Kidney (tissue), 14 donors: ENCODE data around the gene TTLL8. TPM values are rescaled to one million over a fixed set of nuclear protein-coding genes. Genes with fewer than 3 reads are reported as not detected.

Experiments
- DNase-seq, 5 donors: peaks; one replicate each; pipeline ENCODE4 v3.0.0-alpha.2; 2013 to 2020
- FAIRE-seq: peaks from 2 replicates; lab custom pipeline; 2012; peaks lifted over from hg19 to GRCh38; lab: Jason Lieb, UNC
- H3K27ac ChIP-seq, 2 donors: one replicate each; pipeline ENCODE4 v1.7.0; 2013; ENCODE audit warnings: low read depth in 2 of 2, low read length in 2 of 2, inconsistent platforms in 1 of 2
- H3K27me3 ChIP-seq: one replicate; pipeline ENCODE4 v1.7.1; 2013; ENCODE audit warnings: low read length, inconsistent platforms; ENCODE audit not compliant: control insufficient read depth, insufficient read depth
- H3K36me3 ChIP-seq, 3 donors: one replicate each; pipeline versions ENCODE4 v1.7.0 to v1.7.1; 2013; ENCODE audit warnings: low read length in 3 of 3, control low read depth in 1 of 3, inconsistent platforms in 1 of 3; ENCODE audit not compliant: insufficient read depth in 3 of 3, control insufficient read depth in 2 of 3
- H3K4me1 ChIP-seq, 3 donors: one replicate each; pipeline versions ENCODE4 v1.7.0 to v1.7.1; 2013; ENCODE audit warnings: low read length in 3 of 3, inconsistent platforms in 1 of 3, low read depth in 1 of 3; ENCODE audit not compliant: control insufficient read depth in 2 of 3, insufficient read depth in 2 of 3
- H3K4me3 ChIP-seq, 3 donors: one replicate each; pipeline versions ENCODE4 v1.7.0 to v1.8.1; 2013; ENCODE audit warnings: low read length in 3 of 3, control low read depth in 1 of 3, inconsistent platforms in 1 of 3
- H3K9ac ChIP-seq, 3 donors: one replicate each; pipeline versions ENCODE4 v1.7.0 to v1.7.1; 2013; ENCODE audit warnings: low read length in 3 of 3, control low read depth in 1 of 3, inconsistent platforms in 1 of 3
- H3K9me3 ChIP-seq, 3 donors: one replicate each; pipeline versions ENCODE4 v1.7.0 to v1.7.1; 2013; ENCODE audit warnings: low read length in 3 of 3, control low read depth in 1 of 3, inconsistent platforms in 1 of 3; ENCODE audit not compliant: control insufficient read depth in 2 of 3, insufficient read depth in 1 of 3
- intact Hi-C: fragments of 100-400 bp; cut with DNase I; formaldehyde crosslinking; loops from one replicate; pipeline ENCODE4 v1.11.1; 2022
- polyA plus RNA-seq: library from polyadenylated mRNA; stranded (reverse); fragments of 350-450 nt; fragmentation: Illumina TruSeq; extraction: RNeasy Lipid Tissue Mini Kit (QIAGEN cat#74804); gene quantifications from one replicate; pipeline ENCODE4 v1.2.3, GENCODE V29; 2014; ENCODE audit warnings: low read depth, low replicate concordance; ENCODE audit not compliant: insufficient read depth
- total RNA-seq: library from RNA; stranded (reverse); fragmentation: NEBNext Ultra II Directional; extraction: Animal tissue kit (Norgen Biotek cat#: 25700); gene quantifications from one replicate; pipeline ENCODE4 v1.2.1, GENCODE V29; 2021
- TF ChIP-seq, protein P1 (sequence below): IDR thresholded peaks from 3 replicates; pipeline ENCODE4 v1.5.1; 2012; ENCODE audit warnings: mild to moderate bottlenecking, moderate library complexity, borderline replicate concordance; ENCODE audit not compliant: insufficient read depth; ENCODE audit errors: extremely low read depth
- donor health status: control.
- donor health status: control.
- donor health status: control.
- donor health status: control.
- donor health status: control.
- donor health status: DM: yes; HTN: yes; CAD: no.
- donor health status: Normal renal cell carcinoma (clear cell type).

Gene TTLL8
- total and polyA plus RNA-seq, 2 donors from 2014 or later: not detected

DNA sequence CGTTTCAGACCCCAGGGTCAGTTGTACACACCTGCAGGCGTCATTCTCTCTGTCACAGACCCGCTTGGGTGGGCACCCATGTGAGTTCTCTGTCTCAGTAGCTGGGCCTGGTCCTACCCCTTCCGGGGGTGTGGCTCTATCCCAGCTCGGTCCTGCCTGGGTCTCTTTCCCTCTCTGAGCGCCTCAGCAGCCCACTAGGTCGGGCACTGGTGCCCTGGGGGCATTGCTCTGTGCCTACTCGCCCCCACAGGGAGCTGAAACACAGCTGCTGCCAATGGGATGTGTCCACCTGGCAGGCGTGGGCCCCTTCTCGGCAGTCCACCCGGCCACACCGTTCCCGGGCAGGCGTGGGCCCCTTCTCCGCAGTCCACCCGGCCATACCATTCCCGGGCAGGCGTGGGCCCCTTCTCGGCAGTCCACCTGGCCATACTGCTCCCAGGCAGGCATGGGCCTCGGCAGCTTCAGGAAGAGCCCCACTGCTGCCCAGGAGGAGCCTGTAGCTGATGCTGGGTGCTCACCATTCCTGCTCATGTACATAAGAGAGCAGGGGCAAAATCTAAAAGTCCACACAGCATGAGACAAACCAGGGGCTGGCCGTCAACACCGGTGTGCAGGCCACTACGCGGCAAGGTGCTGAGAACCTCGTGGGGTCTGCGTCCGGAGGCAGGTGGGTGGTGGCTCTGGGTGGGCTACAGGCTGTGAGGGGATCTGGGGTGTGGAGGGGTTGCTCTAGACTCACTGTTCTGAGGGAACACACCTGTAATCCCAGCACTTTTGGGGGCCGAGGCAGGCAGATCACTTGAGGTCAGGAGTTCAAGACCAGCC is 14.8 kb upstream of the TTLL8 start:
- intact Hi-C loops: no loop called here
- no peaks in the 10 kb centered on the region for H3K27me3 ChIP-seq
- FAIRE-seq (no peak), DNase-seq (peak in 1 of 5 donors; percentile 49)
- H3K4me3 ChIP-seq: no peak overlapping the region
- no peak overlapping the region for H3K27ac ChIP-seq
- H3K9me3 ChIP-seq: no peaks in the 10 kb centered on the region
- H3K4me1 ChIP-seq: no peaks in the 10 kb centered on the region
- TF ChIP-seq, protein P1, sequence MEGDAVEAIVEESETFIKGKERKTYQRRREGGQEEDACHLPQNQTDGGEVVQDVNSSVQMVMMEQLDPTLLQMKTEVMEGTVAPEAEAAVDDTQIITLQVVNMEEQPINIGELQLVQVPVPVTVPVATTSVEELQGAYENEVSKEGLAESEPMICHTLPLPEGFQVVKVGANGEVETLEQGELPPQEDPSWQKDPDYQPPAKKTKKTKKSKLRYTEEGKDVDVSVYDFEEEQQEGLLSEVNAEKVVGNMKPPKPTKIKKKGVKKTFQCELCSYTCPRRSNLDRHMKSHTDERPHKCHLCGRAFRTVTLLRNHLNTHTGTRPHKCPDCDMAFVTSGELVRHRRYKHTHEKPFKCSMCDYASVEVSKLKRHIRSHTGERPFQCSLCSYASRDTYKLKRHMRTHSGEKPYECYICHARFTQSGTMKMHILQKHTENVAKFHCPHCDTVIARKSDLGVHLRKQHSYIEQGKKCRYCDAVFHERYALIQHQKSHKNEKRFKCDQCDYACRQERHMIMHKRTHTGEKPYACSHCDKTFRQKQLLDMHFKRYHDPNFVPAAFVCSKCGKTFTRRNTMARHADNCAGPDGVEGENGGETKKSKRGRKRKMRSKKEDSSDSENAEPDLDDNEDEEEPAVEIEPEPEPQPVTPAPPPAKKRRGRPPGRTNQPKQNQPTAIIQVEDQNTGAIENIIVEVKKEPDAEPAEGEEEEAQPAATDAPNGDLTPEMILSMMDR: no peak
- H3K36me3 ChIP-seq: no peaks in the 10 kb centered on the region
- H3K9ac ChIP-seq: no peak overlapping the region

DNA sequence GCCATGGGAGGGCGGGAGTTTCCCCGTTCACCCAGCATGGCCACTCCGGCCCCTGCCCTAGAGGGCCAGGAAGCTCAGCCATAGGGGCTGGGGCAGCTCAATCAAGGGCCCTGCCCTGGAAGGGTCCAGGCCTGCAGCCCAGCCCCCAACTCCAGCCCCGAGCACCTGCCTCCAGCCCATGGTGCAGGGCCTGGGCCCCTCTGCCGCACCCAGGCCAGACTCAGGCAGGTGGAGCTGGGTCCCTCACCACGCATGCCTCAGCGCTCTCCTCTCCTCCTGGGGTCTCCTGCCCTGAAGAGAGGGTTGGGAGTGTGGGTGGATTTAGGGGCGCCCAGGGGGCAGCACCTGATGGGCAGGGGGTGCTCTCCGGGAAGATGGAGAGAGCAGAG is 14.1 kb upstream of the TTLL8 start:
- Histone ChIP-seq H3K27me3 (no peaks in the 10 kb centered on the region), H3K4me1 (no peaks in the 10 kb centered on the region), H3K9me3 (no peaks in the 10 kb centered on the region), H3K27ac (no peak overlapping the region), H3K36me3 (no peaks in the 10 kb centered on the region), H3K9ac (no peak overlapping the region), H3K4me3 (no peak overlapping the region)
- intact Hi-C loops: no loop called here
- DNase-seq (peak in 1 of 5 donors; percentile 54), FAIRE-seq (no peak)
- TF ChIP-seq, protein P1: no peak

- FAIRE-seq: no peak
- TF ChIP-seq, protein P1: no peak
Measured at GRCh38 chr22:50071432-50072166, 13.5 kb upstream of the TTLL8 start.

More at GRCh38 chr22:50071432-50072166, 13.5 kb upstream of the TTLL8 start:
- Histone ChIP-seq H3K9me3 (no peaks in the 10 kb centered on the region), H3K36me3 (no peaks in the 10 kb centered on the region), H3K4me1 (no peaks in the 10 kb centered on the region), H3K4me3 (no peak overlapping the region), H3K27ac (no peak overlapping the region), H3K27me3 (no peaks in the 10 kb centered on the region), H3K9ac (no peak overlapping the region)
- intact Hi-C loops: no loop called here
- peak in 1 of 5 donors; percentile 48 for DNase-seq
